ENCODE results near the gene TFAP2C.

The TFAP2C gene

DNA sequence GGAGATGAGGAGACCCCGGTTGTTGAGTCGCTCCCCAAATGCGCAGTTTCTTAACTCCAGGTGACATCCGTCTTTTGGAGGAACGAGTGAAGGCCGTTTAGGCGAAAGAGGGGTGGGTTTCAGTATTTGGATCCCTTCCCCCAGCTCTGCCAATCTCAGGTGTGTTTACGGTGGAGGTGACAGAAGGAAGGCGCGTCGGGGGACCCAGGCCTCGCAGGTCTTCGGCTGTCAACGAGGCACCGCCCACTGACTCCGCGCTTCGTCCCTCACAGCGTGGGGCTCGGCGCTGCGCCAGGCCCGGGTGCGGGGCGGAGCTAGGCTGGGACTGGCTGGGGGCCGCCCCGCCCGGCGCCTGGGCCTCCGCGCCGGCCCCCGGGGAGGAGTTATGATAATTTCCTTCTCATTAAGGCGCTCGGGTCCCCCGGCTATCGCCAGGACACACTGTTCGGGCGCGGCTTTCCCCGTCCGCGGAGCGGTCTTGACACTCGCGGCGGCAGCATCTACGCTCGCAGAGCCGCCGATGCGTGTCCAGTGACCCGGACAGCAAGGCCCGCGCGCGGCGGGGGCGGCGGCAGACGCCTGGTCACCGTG, at the start of gene TFAP2C:
Gene TFAP2C, plus strand, starts transcription at position 434 of the 591 bp plus-strand sequence. CDS start 239 bp downstream, outside the sequence.
- DNase-seq: no peak

DNA sequence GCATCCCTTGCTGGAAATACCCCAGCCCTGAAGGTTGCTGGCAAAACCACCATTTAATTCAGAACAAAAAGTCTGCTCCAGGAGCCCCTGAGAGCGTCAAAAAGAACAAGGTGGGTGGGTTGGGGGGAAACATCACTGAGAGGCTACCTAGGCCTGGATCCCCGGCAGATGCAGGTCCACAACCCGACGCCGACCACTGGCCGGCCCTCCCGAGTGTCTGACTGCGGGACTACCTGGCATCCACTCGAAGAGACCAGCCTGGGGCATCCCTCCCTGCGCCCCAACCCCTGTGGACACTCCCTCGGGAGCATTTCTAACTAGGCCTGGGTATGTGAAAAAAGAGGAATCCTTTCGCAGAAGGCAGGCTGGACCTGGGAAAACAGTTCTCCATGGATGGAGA, 48.9 kb upstream of the TFAP2C start:
- DNase-seq: no peak

DNA sequence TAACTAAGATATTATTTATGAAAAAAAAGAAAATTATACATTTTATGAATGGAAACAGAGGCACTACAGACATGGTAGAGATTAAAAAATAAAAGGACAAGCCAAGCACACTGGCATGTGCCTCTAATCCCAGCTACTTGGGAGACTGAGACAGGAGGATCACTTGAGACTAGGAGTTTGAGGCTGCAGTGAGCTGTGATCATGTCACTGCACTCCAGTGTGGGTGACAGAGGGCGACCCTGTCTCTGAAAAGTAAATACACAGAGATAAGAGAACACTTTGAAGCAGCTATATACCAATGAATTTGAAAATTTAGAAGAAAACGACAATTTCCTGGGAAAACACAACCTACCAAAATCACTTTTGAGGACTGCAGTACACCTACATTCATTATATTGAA, 47.4 kb upstream of the TFAP2C start:
- no peak for DNase-seq

DNA sequence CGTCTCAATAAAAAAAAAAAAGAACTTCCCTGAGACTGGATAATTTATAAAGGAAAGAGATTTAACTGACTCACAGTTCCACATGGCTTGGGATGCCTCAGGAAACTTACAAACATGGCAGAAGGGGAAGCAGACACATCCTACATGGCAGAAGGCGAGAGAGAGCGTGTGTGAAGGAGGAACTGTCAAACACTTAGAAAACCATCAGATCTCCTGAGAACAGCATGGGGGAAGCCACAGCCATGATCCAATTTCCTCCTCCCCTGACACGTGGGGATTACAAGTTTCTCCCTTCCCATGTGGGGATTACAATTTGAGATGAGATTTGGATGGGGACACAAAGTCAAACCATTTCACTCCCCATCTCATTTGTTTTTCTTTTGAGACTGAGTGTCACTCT, 46.6 kb upstream of the TFAP2C start:
- no peak for DNase-seq

DNA sequence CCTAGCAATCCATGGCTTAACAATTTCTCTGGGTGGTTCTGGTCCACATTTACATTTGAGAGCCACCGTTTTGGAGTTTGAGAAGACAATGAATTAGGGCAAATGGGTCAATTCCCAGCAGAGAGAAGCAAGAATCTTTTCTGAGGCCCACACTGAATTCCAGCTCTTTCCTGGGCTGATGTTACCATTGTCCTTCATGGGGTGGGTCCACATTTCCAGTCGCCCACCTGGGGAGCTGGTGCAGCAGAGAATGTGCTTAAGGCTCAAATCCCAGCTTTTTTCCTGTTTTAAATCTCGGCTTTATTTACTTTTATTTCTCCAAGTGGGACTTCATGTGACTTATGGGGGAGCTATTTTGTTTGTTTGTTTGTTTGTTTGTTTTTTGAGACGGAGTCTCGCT, 44.2 kb upstream of the TFAP2C start:
- DNase-seq: no peak

DNA sequence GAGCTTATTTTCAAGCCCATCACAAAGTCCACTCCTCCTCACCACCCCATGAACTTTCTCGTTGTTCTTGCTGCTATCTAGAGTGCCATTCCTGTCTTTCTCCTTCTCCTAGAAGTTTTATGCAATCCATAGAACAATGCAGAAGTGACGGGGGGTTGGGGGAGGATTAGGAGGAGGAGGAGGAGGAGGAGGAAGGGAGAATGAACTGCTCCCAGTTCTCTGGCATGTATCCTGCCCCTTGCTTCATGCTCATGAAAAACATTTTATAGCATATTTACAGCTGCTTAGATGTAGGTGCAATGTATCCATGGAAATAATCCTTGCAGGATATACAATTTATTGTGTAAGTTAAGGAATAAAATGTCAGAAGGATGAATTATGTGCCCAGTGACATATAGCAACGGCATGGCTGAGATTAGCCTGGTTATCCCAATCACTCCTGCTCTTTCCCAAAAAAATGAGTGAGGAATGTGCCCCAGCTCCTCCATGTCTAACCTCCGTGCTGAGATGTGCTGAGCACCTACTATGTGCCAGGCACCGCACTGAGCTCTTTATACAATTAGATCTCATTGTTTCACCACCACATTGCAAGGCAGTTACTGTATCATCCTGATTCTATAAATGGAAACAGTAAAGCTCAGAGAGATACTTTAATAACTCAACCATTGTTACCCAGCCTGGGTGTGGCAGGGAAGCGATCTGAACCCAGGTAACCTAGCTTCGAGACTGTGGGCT, 41.6 kb upstream of the TFAP2C start:
- DNase-seq: no peak

DNA sequence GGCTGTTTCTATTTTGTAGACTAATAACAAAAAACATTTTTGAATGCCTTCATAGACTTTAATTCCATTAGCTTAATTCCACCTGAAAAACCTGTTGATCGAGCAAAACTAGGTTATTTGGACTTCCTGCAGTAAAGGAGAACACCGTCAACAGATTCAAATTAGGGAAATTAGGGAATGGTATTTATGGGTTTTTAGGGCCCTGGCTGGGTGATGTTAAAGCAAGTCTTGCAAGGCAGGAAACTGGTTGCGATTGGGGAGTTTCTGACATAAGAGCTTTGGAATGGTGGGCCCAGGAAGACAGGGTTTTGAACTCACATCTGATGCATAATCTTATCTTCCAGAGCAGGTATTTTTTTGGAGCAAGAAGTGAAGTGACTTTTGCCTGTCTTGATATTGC, 40.1 kb upstream of the TFAP2C start:
- no peak for DNase-seq

DNA sequence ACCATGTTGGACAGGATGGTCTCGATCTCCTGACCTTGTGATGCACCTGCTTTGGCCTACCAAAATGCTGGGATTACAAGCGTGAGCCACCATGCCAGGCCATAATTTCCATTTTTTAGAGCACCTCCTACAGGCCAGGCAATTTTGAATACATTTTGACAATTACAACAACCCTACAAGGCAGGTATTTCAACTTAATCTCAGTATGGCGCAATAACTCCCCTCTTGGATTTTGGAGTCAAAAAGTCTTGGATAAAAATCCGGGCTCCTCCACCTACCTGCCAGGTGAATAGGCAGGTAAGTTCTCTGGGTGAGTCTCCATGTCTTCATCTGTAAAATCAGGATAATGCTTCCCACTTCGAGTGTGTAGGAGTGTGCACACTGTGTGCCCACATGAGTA, 39.5 kb upstream of the TFAP2C start:
- DNase-seq: no peak

DNA sequence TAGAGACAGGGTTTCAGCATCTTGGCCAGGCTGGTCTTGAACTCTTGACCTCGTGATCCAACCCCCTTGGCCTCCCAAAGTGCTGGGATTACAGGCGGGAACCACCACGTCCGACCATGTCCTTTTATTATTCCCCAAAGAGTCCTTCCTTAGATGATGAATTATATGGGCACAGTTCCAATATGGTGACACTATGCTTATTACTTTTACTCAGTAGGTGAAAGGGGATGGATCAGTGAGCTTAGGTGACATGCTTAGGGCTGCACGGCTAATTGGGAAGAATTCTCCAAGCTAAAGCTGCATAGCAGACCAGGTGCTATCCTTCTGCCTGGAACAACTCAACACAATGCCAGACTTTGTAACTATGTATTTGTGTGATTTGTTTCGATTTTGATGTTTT, 38.2 kb upstream of the TFAP2C start:
- DNase-seq: no peak

DNA sequence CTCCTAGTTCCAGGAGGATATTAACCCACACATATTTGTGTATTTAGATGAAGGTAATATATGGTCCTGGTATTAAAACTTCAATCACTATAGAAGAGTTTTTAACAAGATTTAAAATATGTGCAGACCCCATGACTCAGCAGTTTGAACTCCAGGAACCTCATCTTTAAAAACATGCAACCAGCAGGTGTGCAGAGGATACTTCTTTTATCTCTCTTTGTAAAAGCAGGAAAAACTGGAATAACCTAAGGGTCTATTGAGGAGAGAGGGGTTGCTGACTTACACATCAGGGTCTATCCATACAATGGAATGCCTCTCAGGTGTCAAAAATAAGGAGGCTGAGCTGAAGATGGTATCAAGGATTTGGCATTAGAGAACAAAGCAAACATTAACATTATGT, 36.9 kb upstream of the TFAP2C start:
- no peak for DNase-seq

DNA sequence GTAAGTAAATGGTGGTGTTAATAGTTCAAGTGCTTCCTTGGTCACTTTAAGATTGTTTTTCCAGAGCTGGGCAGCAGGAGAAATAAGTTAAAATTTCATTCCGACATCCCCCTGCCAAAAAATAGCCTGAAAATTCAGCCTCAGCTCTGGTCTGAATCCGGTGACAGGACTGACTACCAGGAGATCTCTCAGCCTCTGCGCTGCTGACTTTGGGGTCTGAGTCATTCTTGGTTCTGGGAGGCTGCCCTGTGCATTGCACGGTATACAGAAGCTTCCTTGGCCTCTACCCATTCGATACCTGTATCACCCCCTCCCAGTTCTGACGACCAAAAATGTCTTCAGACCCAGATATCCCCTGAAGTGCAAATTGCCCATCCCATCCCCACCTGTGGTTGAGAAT, 36.3 kb upstream of the TFAP2C start:
- DNase-seq: no peak

DNA sequence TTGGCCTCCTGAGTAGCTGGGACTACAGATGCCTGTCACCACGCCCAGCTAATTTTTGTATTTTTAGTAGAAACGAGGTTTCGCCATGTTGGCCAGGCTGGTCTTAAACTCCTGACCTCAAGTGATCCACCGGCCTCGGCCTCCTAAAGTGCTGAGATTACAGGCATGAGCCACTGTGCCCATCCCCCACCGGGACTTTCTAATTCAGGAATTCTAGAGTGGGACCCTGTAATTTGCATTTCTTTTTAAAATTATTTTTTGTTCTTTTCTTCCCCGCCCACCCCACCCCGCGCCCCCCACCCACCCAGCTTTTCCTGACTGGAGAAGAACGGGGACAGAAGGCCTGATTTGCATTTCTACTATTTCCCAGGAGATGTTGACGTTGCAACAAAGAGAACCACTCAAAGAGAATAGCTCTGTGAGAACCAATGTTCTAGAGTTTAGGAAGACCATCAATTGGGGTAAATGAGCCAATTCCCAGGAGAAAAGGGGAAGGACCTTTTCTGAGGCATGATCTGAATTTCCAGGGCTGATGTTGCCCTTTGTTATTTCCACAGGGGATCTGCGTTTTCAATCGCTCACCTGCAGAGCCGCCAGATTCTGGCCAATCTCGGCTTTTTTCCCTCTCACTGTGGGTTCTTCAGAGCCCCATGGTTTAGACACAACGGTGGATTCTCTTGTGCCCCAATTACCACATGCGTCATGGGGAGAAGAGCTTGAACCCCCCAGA, 33.2 kb upstream of the TFAP2C start:
- no peak for DNase-seq

DNA sequence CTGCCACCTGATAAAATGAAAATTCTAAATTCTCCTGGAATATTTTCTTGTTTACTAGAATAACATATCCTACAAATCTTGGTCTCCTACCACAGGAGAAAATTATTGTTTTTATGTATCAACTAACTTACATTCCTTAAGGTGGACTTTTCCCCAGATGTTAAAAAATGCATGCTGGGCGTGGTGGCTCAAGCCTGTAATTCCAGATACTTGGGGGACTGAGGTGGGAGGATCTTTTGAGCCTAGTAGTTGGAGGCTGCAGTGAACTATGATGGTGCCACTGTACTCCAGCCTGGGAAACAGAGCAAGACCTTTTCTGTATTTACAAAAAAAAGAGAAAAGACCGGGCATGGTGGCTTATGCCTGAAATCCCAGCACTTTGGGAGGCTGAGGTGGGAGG, 27.9 kb upstream of the TFAP2C start:
- no peak for DNase-seq

DNA sequence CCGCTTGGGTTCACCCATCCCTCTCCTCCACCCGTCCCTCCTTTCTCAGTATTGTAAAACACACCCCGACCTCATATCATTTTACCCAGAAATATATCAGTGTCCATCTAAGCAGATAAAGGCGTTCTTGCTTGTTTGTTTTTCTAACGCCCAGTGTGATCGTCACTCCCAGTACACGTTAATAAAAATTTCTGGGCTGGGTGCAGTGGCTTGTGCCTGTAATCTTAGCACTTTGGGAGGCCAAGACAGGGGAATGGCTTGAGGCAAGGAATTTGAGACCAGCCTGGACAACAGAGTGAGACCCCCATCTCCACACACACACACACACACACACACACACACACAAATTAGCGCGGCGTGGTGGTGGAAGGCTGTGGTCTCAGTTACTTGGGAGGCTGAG, 24.4 kb upstream of the TFAP2C start:
- DNase-seq: no peak

DNA sequence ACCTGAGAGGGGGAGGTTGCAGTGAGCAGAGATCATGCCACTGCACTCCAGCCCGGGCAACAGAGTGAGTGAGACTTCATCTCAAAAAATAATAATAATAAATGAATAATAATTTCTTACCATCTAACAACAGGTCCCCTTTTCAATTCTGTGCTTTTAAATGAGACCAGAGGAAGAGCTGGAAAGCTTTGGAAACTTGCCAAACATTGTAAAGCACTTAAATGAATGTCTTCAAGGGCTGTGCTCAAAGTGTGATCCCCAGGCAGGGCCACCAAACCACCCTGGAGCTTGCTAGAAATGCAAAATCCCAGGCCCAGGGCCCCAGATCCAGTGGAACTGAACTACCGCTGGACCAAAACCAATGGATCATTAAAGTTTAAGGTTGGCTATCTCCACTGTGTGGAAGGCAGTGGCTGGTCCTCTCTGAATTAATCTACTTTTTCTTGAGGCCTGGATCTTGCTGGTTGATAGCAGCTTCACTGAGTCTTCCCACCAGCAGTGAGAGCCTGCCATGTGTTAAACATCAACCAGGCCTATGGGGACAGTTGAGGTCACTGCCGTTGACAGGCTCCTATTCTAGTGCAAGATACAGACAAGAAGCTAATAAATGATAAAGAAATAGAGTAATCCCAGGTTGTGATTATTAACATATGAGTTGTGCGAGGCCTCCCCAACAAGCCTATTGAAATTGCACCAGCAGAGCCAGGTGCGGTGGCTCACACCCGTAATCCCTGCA, 23.7 kb upstream of the TFAP2C start:
- DNase-seq: no peak

DNA sequence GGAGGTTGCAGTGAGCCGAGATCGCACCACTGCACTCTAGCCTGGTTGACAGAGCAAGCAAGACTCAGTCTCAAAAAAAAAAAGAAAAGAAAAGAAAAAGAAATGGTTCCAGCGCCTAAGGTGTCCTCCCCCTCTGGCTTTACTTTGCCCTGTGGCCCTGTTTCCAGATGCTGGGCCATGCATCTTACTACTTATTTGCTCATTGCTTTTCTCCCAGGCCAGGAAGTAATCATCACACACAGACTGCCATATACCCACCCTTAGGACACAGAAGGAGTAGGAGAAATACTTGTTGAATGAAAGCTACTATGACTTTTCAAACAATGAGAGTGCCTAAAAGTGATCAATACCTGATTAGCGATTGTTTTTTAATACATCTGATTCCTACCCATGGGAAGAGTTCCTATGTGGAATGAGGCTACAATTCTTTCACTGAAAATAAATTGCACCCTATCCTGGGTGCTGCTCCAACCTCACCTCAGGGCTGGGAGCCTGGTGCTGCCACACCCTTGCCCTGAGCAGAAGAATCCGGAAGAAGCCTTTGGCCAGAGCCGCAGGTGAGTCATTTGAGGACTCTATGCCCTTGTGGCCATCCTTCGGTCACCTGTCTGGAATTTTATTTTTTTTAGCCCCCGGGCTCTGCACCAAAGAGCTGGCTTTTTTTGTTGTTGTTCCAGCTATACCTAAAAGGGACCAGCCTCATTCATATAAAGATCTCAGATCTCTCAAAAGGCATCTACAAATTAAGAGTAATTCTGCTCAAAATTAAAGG, 22.7 kb upstream of the TFAP2C start:
- no peak for DNase-seq

DNA sequence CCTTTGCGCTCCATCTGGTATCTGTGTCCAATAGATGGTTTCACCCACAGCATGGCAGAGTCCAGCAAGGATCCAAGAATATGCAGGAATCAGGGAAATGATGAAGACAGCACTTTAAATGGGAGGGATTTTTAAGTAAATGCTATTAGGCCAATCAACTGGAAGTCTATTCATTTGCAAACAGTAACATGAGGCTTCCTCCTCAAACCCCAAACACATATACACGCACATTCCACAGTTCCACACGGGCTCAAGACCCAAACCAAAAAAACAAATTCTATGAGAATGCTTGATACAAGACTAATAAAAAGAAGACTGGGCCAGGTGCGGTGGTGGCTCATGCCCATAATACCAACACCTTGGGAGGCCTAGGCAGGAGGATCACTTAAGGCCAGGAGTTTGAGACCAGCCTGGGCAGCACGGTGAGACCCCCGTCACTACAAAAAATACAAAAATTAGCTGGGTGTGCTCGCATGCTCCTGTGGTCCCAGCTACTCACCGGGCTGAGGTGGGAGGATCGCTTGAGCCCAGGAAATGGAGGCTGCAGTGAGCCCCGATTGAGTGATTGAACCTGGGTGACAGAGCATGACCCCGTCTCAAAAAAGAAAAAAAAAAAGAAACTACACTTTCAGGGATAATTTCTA, 21.9 kb upstream of the TFAP2C start:
- DNase-seq: no peak

DNA sequence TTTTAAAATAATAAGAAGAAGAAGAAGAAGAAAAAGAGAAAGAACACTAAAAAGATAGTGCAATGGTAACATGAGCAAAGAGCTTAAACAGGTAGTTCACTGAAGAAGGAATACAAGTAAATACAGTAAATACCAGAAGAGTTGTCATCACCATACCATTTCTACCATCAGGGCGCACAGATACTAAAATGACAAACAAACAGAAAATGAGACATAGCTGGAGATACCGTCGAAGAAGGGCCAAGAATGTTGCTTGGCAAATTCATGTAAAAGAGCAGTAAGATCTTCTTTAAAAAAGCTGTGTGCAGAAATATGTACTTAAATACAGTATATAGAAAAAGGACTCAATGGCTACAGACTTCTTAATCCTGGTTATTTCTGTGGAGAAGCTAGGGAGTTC, 20.7 kb upstream of the TFAP2C start:
- DNase-seq: no peak

DNA sequence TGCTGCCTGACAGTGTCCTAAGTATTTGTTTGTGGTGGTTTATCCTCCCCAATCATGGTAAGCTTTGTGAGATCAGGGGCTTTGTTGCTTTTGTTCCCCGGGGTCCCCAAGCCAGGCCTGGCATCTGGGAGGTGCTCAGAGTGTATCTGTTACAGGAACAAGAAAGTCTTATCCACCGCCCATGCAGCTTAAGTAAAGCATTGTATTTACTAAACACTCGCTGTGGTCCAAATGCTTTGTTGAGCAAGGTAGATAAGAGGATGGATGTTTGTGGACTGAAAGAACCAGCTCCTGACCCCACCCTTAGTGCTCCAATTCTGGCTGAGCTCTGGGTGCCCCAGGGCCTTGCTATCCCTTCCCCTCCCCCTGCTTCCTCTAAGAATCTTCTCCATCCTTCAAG, 19.8 kb upstream of the TFAP2C start:
- no peak for DNase-seq

DNA sequence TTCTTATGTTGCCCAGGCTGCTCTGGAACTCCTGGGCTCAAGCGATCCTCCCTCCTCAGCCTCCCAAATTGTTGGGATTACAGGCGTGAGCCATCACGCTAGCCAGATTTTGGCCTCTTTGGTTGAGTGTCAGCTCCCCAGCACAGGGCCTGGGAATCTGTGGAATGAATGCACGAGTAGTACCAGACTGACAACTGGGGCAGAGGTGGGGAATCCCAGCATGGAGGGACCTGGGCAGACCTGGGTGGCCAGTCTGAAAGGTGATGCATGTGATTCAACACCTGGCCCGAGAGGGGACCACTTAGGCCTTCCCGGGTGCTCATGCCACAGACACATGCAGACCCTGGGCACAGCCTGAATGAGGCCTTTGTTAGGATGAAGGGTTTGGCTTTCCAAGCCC, 19.0 kb upstream of the TFAP2C start:
- no peak for DNase-seq

DNA sequence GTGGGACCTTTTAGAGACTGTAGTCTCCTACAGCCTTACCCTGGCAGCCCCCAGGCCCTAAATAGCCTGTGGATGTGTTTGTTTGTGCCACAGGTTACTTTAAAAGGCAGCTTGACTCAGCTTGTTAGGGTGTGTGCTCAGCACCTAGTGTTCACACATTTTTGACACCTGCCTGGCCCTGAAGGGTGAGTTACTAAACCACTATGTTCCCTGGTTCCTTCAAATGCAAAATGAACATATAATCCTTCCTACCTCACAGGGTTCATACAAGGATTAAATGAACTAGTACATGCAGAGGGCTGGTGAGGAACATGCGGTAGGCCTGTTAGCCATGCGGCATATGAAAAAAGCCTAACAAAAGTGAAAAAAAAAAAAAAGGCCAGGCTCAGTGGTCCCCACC, 14.9 kb upstream of the TFAP2C start:
- DNase-seq: no peak

DNA sequence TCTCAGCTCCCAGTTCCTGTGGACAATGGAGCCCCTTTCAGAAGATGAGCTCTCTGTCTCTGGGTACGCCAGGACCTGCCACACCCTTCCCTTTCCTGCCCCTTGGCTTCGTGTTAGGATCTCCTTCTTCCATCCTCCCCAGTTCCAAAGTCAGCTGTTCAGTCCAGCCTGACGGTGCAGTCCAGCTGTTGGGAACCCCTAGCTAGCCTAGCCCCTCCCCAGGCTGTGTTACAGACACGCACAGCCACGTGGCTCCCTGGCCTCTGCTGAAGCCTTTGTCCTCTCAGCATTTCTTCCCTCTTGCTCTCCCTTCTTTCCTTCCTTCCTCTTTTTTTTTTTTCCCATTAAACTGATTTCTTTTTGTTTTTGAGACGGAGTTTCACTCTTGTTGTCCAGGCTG, 12.4 kb upstream of the TFAP2C start:
- no peak for DNase-seq
